Trophoblast cell (in vitro differentiated cells and primary cell): ENCODE data around the gene POU2F2.

Source experiments
- DNase-seq, 2 donors: peaks; one replicate each; pipeline ENCODE4 v3.0.0-alpha.2; 2016
- H2AFZ ChIP-seq: 2 replicates; pipeline ENCODE4 v1.6.1; 2013; ENCODE audit warnings: low read length, moderate library complexity, mild to moderate bottlenecking; ENCODE audit not compliant: insufficient read depth, poor library complexity
- H2AK5ac ChIP-seq: 2 replicates; pipeline ENCODE4 v1.6.1; 2013; ENCODE audit warnings: mild to moderate bottlenecking, low read length
- H2BK120ac ChIP-seq: 2 replicates; pipeline ENCODE4 v1.6.1; 2013; ENCODE audit warnings: low read length, mild to moderate bottlenecking, moderate library complexity; ENCODE audit not compliant: insufficient read depth, poor library complexity
- H2BK12ac ChIP-seq: 2 replicates; pipeline ENCODE4 v1.6.1; 2013; ENCODE audit warnings: mild to moderate bottlenecking, low read length, moderate library complexity
- H2BK5ac ChIP-seq: 2 replicates; pipeline ENCODE4 v1.6.1; 2013; ENCODE audit warnings: low read length, low read depth, moderate library complexity, mild to moderate bottlenecking; ENCODE audit not compliant: poor library complexity
- H3K14ac ChIP-seq: 2 replicates; pipeline ENCODE4 v1.6.1; 2013; ENCODE audit warnings: mild to moderate bottlenecking, low read length
- H3K18ac ChIP-seq: 2 replicates; pipeline ENCODE4 v1.6.1; 2013; ENCODE audit warnings: mild to moderate bottlenecking, low read length
- H3K23ac ChIP-seq: 2 replicates; pipeline ENCODE4 v1.6.1; 2013; ENCODE audit warnings: low read length
- H3K27ac ChIP-seq: 2 replicates; pipeline ENCODE4 v1.5.1; 2013; ENCODE audit warnings: low read depth, mild to moderate bottlenecking, inconsistent platforms, low read length, moderate library complexity
- H3K27me3 ChIP-seq: 2 replicates; pipeline ENCODE4 v1.6.1; 2013; ENCODE audit warnings: inconsistent platforms, mild to moderate bottlenecking, low read length, moderate library complexity; ENCODE audit not compliant: insufficient read depth
- H3K36me3 ChIP-seq, 2 experiments: 1 replicate in 1 of 2; 2 replicates in 1 of 2; pipeline ENCODE4 v1.6.1; 2013; ENCODE audit warnings: low read length in 2 of 2, mild to moderate bottlenecking in 2 of 2, moderate library complexity in 1 of 2; ENCODE audit not compliant: insufficient read depth in 2 of 2, control insufficient read depth in 1 of 2
- H3K4ac ChIP-seq: 2 replicates; pipeline ENCODE4 v1.6.1; 2013; ENCODE audit warnings: low read depth, mild to moderate bottlenecking, low read length, moderate library complexity
- H3K4me1 ChIP-seq, 2 experiments: 1 replicate in 1 of 2; 2 replicates in 1 of 2; pipeline ENCODE4 v1.6.1; 2013; ENCODE audit warnings: low read length in 2 of 2, mild to moderate bottlenecking in 2 of 2, moderate library complexity in 1 of 2; ENCODE audit not compliant: insufficient read depth in 2 of 2, control insufficient read depth in 1 of 2
- H3K4me2 ChIP-seq: 2 replicates; pipeline ENCODE4 v1.6.1; 2013; ENCODE audit warnings: inconsistent platforms, mild to moderate bottlenecking, low read length, moderate library complexity
- H3K4me3 ChIP-seq: 2 replicates; pipeline ENCODE4 v1.5.1; 2013; ENCODE audit warnings: mild to moderate bottlenecking, low read depth, low read length, inconsistent platforms
- H3K79me1 ChIP-seq: one replicate; pipeline ENCODE4 v1.6.1; 2013; ENCODE audit warnings: low read length
- H3K79me2 ChIP-seq: 2 replicates; pipeline ENCODE4 v1.6.1; 2013; ENCODE audit warnings: low read length, mild to moderate bottlenecking; ENCODE audit not compliant: control insufficient read depth, insufficient read depth, poor library complexity
- H3K9ac ChIP-seq: 2 replicates; pipeline ENCODE4 v1.6.1; 2013; ENCODE audit warnings: mild to moderate bottlenecking, low read length
- H3K9me3 ChIP-seq: 2 replicates; pipeline ENCODE4 v1.6.1; 2013; ENCODE audit warnings: low read depth, mild to moderate bottlenecking, control low read depth, inconsistent platforms, low read length; ENCODE audit not compliant: insufficient read depth
- H4K12ac ChIP-seq: 2 replicates; pipeline ENCODE4 v1.6.1; 2013; ENCODE audit warnings: low read depth, mild to moderate bottlenecking, low read length, moderate library complexity
- H4K8ac ChIP-seq: 2 replicates; pipeline ENCODE4 v1.6.1; 2013; ENCODE audit warnings: low read depth, mild to moderate bottlenecking, low read length, moderate library complexity
- H4K91ac ChIP-seq: one replicate; pipeline ENCODE4 v1.6.1; 2013; ENCODE audit warnings: low read depth, mild to moderate bottlenecking, low read length, moderate library complexity
- WGBS: extraction: QIAGEN DNeasy Blood & Tissue Kit; methylation state at CpG from one replicate; pipeline ENCODE4 v1.1.7; 2013; ENCODE audit warnings: missing lambda C conversion rate; ENCODE audit not compliant: insufficient read length, insufficient coverage; ENCODE audit errors: extremely low coverage; 5-methylcytosine and 5-hydroxymethylcytosine counted together

POU2F2 gene

GRCh38 chr19:42060117-42060516, 72.1 kb downstream of the POU2F2 start:
- Histone ChIP-seq H3K4ac (no peak overlapping the region), H3K79me2 (no peaks in the 10 kb centered on the region), H3K18ac (no peak overlapping the region), H2AK5ac (no peak overlapping the region), H3K4me3 (no peak overlapping the region), H3K79me1 (no peaks in the 10 kb centered on the region), H3K27me3 (no peaks in the 10 kb centered on the region), H2BK120ac (no peak overlapping the region), H3K23ac (no peak overlapping the region), H4K12ac (no peak overlapping the region), H2AFZ (no peak overlapping the region), H4K8ac (no peak overlapping the region), H3K9ac (no peak overlapping the region), H4K91ac (no peak overlapping the region), H2BK12ac (no peak overlapping the region), H3K9me3 (peaks cover 1% of the 10 kb centered on the region), H3K27ac (no peak overlapping the region), H3K4me1 (no peaks in the 10 kb centered on the region), H3K36me3 (no peaks in the 10 kb centered on the region), H3K14ac (no peak overlapping the region), H2BK5ac (no peak overlapping the region), H3K4me2 (no peak overlapping the region)
- WGBS, result no CpG with 5 or more reads among the region's 3 CpGs
- no peak for DNase-seq

GRCh38 chr19:42059196-42059595, 73.0 kb downstream of the POU2F2 start:
- Histone ChIP-seq H3K4me2 (no peak overlapping the region), H3K79me1 (no peaks in the 10 kb centered on the region), H3K18ac (no peak overlapping the region), H3K23ac (no peak overlapping the region), H3K14ac (no peak overlapping the region), H4K91ac (no peak overlapping the region), H2AK5ac (no peak overlapping the region), H2BK120ac (no peak overlapping the region), H3K27me3 (no peaks in the 10 kb centered on the region), H3K4me3 (no peak overlapping the region), H3K27ac (no peak overlapping the region), H2AFZ (no peak overlapping the region), H3K4me1 (no peaks in the 10 kb centered on the region), H3K4ac (no peak overlapping the region), H4K12ac (no peak overlapping the region), H4K8ac (no peak overlapping the region), H3K9me3 (peaks cover 1% of the 10 kb centered on the region), H3K9ac (no peak overlapping the region), H2BK12ac (no peak overlapping the region), H2BK5ac (no peak overlapping the region), H3K36me3 (no peaks in the 10 kb centered on the region), H3K79me2 (no peaks in the 10 kb centered on the region)
- WGBS, result no CpG with 5 or more reads among the region's 13 CpGs
- no peak for DNase-seq

GRCh38 chr19:42057846-42058245, 74.4 kb downstream of the POU2F2 start:
- Histone ChIP-seq H3K27me3 (no peaks in the 10 kb centered on the region), H3K4me3 (no peak overlapping the region), H3K4me2 (no peak overlapping the region), H3K79me1 (no peaks in the 10 kb centered on the region), H2BK5ac (no peak overlapping the region), H3K14ac (no peak overlapping the region), H4K12ac (no peak overlapping the region), H2BK12ac (no peak overlapping the region), H2AFZ (no peak overlapping the region), H3K18ac (no peak overlapping the region), H4K8ac (no peak overlapping the region), H3K79me2 (no peaks in the 10 kb centered on the region), H2BK120ac (no peak overlapping the region), H3K9me3 (peaks cover 4% of the 10 kb centered on the region), H3K27ac (no peak overlapping the region), H4K91ac (no peak overlapping the region), H3K9ac (no peak overlapping the region), H3K4ac (no peak overlapping the region), H3K36me3 (no peaks in the 10 kb centered on the region), H2AK5ac (no peak overlapping the region), H3K23ac (no peak overlapping the region), H3K4me1 (no peaks in the 10 kb centered on the region)
- WGBS, result no CpG with 5 or more reads among the region's 7 CpGs
- no peak for DNase-seq

GRCh38 chr19:42054205-42054604, 78.0 kb downstream of the POU2F2 start:
- H3K23ac ChIP-seq, result no peak overlapping the region
- H3K4ac ChIP-seq, result no peak overlapping the region
- H4K8ac ChIP-seq, result no peak overlapping the region
- no CpG with 5 or more reads among the region's 18 CpGs for WGBS
- H2AFZ ChIP-seq, result no peak overlapping the region
- H3K79me2 ChIP-seq, result no peaks in the 10 kb centered on the region
- H3K79me1 ChIP-seq, result no peaks in the 10 kb centered on the region
- no peak overlapping the region for H4K12ac ChIP-seq
- no peaks in the 10 kb centered on the region for H3K27me3 ChIP-seq
- H4K91ac ChIP-seq, result no peak overlapping the region
- H2BK12ac ChIP-seq, result no peak overlapping the region
- H3K4me3 ChIP-seq, result no peak overlapping the region
- H3K18ac ChIP-seq, result no peak overlapping the region
- no peak overlapping the region for H2BK5ac ChIP-seq
- H3K9ac ChIP-seq, result no peak overlapping the region
- H2BK120ac ChIP-seq, result no peak overlapping the region
- no peak overlapping the region for H3K4me2 ChIP-seq
- DNase-seq, result no peak
- H3K14ac ChIP-seq, result no peak overlapping the region
- H3K4me1 ChIP-seq, result no peaks in the 10 kb centered on the region
- peaks cover 3% of the 10 kb centered on the region for H3K9me3 ChIP-seq
- H3K36me3 ChIP-seq, result no peaks in the 10 kb centered on the region
- no peak overlapping the region for H3K27ac ChIP-seq
- H2AK5ac ChIP-seq, result no peak overlapping the region
